ENCODE results near the gene PCAT7. TPM values are rescaled to one million over a fixed set of nuclear protein-coding genes. Genes with fewer than 3 reads are reported as not detected.

PCAT7 gene
- total and polyA plus RNA-seq, 2 donors (not counting 3 experiments of a cell fraction or from before 2014, with no cell fraction given): not detected

- no peak overlapping the region for H2AFZ ChIP-seq (ENCODE audit: low read depth, low read length)
- H3K4me2 ChIP-seq (ENCODE audit: insufficient read depth, low read length): no peak overlapping the region
- H3K4me3 ChIP-seq (replicated peaks in 1 of 3; ENCODE audit: insufficient read depth in 1 of 3, low read depth in 1 of 3, low read length in 3 of 3): no peak overlapping the region
- DNase-seq (ENCODE audit: low read depth, low spot score): no peak
- H3K9me1 ChIP-seq (replicated peaks; ENCODE audit: control insufficient read depth, extremely low read depth, insufficient read depth, low read length): no peaks in the 10 kb centered on the region
- TF ChIP-seq EZH2 (IDR thresholded peaks at IDR 0.05; ENCODE audit: borderline replicate concordance, low read depth, low read length, severe bottlenecking) (no peak), FOS (IDR thresholded peaks at IDR 0.05; ENCODE audit: borderline replicate concordance, insufficient read depth, low read length) (no peak), MYC (IDR thresholded peaks at IDR 0.05; ENCODE audit: low read depth, low read length) (no peak), GATA2 (IDR thresholded peaks at IDR 0.05; ENCODE audit: insufficient read depth, insufficient read length, low read depth, low read length) (no peak), POLR2AphosphoS5 (IDR thresholded peaks at IDR 0.05; ENCODE audit: insufficient read depth, low read depth, low read length) (no peak), CTCF (IDR thresholded peaks at IDR 0.05; ENCODE audit: extremely low read depth in 1 of 2, insufficient read depth in 1 of 2, low read depth in 1 of 2, low read length in 2 of 2) (no peak), POLR2A (IDR thresholded peaks at IDR 0.05; ENCODE audit: low read depth, low read length) (no peak), MAX (IDR thresholded peaks at IDR 0.05; ENCODE audit: insufficient read depth, insufficient read length) (no peak)
- intact Hi-C loops (cut with micrococcal nuclease) (no loop called here), dilution Hi-C loops (cut with MboI; ENCODE audit: extremely low pct_ligation_motif_present, low sequenced_read_pairs) (no loop called here)
- no peak overlapping the region for H3K9ac ChIP-seq (replicated peaks; ENCODE audit: extremely low read depth, insufficient read depth, low read length)
- H3K4me1 ChIP-seq (ENCODE audit: control insufficient read depth, extremely low read depth, insufficient read depth, low read length): no peaks in the 10 kb centered on the region
- H4K20me1 ChIP-seq (replicated peaks; ENCODE audit: control insufficient read depth, extremely low read depth, insufficient read depth, low read length): no peaks in the 10 kb centered on the region
- CTCF ChIA-PET: no interaction called here
- BruUV-seq (replicated peaks): no TSS peak
- H3K36me3 ChIP-seq (ENCODE audit: control insufficient read depth in 2 of 2, extremely low read depth in 1 of 2, insufficient read depth in 2 of 2, low read length in 2 of 2): no peaks in the 10 kb centered on the region
- H3K27ac ChIP-seq (ENCODE audit: insufficient read depth, low read depth, low read length): no peak overlapping the region
- FAIRE-seq: no peak
- H3K27me3 ChIP-seq (ENCODE audit: control insufficient read depth in 2 of 2, insufficient read depth in 2 of 2, low read length in 2 of 2): no peaks in the 10 kb centered on the region
- H3K9me3 ChIP-seq (replicated peaks; ENCODE audit: control insufficient read depth, insufficient read depth, low read length): no peaks in the 10 kb centered on the region
- POLR2A ChIA-PET: no interaction called here
- H3K79me2 ChIP-seq (ENCODE audit: control insufficient read depth, insufficient read depth, low read length): no peaks in the 10 kb centered on the region
Measured at GRCh38 chr9:94584555-94584954, 29.7 kb downstream of the PCAT7 start.
